Measurements from ENCODE around the gene FBXL17. TPM values are rescaled to one million over a fixed set of nuclear protein-coding genes. Genes with fewer than 3 reads are reported as not detected.

The FBXL17 gene
- total and polyA plus RNA-seq, 2 donors (not counting 1 experiment from before 2014, with no cell fraction given), result 7.3 to 40.3 TPM

GRCh38 chr5:107893642-107894041 lies 488.3 kb downstream of the FBXL17 start:
- Histone ChIP-seq H4K20me1 (ENCODE audit: control insufficient read depth, insufficient read depth, low read length, poor library complexity, severe bottlenecking) (no peaks in the 10 kb centered on the region), H3K27ac (ENCODE audit: low read length in 2 of 2) (no peak overlapping the region), H2AFZ (ENCODE audit: insufficient read depth, low read depth, low read length, poor library complexity, severe bottlenecking) (no peak overlapping the region), H3K4me1 (ENCODE audit: control insufficient read depth in 2 of 2, insufficient read depth in 2 of 2, low read length in 2 of 2) (no peaks in the 10 kb centered on the region), H3K4me2 (replicated peaks; ENCODE audit: low read depth, low read length, poor library complexity, severe bottlenecking) (no peak overlapping the region), H3K9me3 (ENCODE audit: control extremely low read depth in 1 of 3, control insufficient read depth in 2 of 3, insufficient read depth in 1 of 3, low read length in 2 of 3) (no peaks in the 10 kb centered on the region), H3K9ac (ENCODE audit: low read length) (no peak overlapping the region), H3K27me3 (replicated peaks in 1 of 4; ENCODE audit: control extremely low read depth in 1 of 4, control insufficient read depth in 3 of 4, insufficient read depth in 4 of 4, low read length in 3 of 4) (no peaks in the 10 kb centered on the region), H3K36me3 (replicated peaks in 1 of 2; ENCODE audit: control extremely low read depth in 1 of 2, control insufficient read depth in 1 of 2, extremely low read depth in 1 of 2, insufficient read depth in 2 of 2, low read length in 1 of 2) (no peaks in the 10 kb centered on the region), H3K4me3 (ENCODE audit: control extremely low read depth in 1 of 5, extremely low read depth in 1 of 5, insufficient read depth in 1 of 5, low read depth in 2 of 5, low read length in 4 of 5) (no peak overlapping the region), H3K79me2 (ENCODE audit: control insufficient read depth, insufficient read depth, low read length) (no peaks in the 10 kb centered on the region)
- DNase-seq, result no peak
- no peak overlapping the region for H3K4me3 Mint-ChIP-seq
- POLR2A ChIA-PET, result no interaction called here
- intact Hi-C loops (cut with micrococcal nuclease), result no loop called here
- ATAC-seq (ENCODE audit: low read depth), result no peak
- CTCF ChIA-PET, result no interaction called here
- H3K9me3 Mint-ChIP-seq (ENCODE audit: insufficient read depth), result no peaks in the 10 kb centered on the region
- no peaks in the 10 kb centered on the region for H3K27me3 Mint-ChIP-seq
- H3K4me1 Mint-ChIP-seq, result no peaks in the 10 kb centered on the region
- TF ChIP-seq EZH2 (IDR thresholded peaks at IDR 0.05; ENCODE audit: borderline replicate concordance, insufficient read depth, low read depth, low read length, poor library complexity, severe bottlenecking), result no peak
- no peak for TF ChIP-seq CTCF (IDR thresholded peaks at IDR 0.05)
- H3K27ac Mint-ChIP-seq, result no peak overlapping the region
- no CpG with 5 or more reads among the region's 4 CpGs for WGBS (ENCODE audit: insufficient coverage)

GRCh38 chr5:107889387-107889786 lies 492.5 kb downstream of the FBXL17 start:
- H3K4me2 ChIP-seq (replicated peaks; ENCODE audit: low read depth, low read length, poor library complexity, severe bottlenecking), result no peak overlapping the region
- H3K4me3 ChIP-seq (ENCODE audit: control extremely low read depth in 1 of 5, extremely low read depth in 1 of 5, insufficient read depth in 1 of 5, low read depth in 2 of 5, low read length in 4 of 5), result no peak overlapping the region
- Mint-ChIP-seq H3K27me3 (no peaks in the 10 kb centered on the region), H3K9me3 (ENCODE audit: insufficient read depth) (no peaks in the 10 kb centered on the region), H3K4me1 (no peaks in the 10 kb centered on the region), H3K4me3 (no peak overlapping the region), H3K27ac (no peak overlapping the region)
- H3K27me3 ChIP-seq (replicated peaks in 1 of 4; ENCODE audit: control extremely low read depth in 1 of 4, control insufficient read depth in 3 of 4, insufficient read depth in 4 of 4, low read length in 3 of 4), result no peaks in the 10 kb centered on the region
- TF ChIP-seq CTCF (IDR thresholded peaks at IDR 0.05), result no peak
- DNase-seq (no peak), ATAC-seq (ENCODE audit: low read depth) (no peak)
- H2AFZ ChIP-seq (ENCODE audit: insufficient read depth, low read depth, low read length, poor library complexity, severe bottlenecking), result no peak overlapping the region
- whole genome bisulfite sequencing (ENCODE audit: insufficient coverage), result 77% methylated on average over 2 of the region's 3 CpGs
- H3K9ac ChIP-seq (ENCODE audit: low read length), result no peak overlapping the region
- CTCF ChIA-PET, result no interaction called here
- intact Hi-C loops (cut with micrococcal nuclease), result no loop called here
- no peaks in the 10 kb centered on the region for H3K36me3 ChIP-seq (replicated peaks in 1 of 2; ENCODE audit: control extremely low read depth in 1 of 2, control insufficient read depth in 1 of 2, extremely low read depth in 1 of 2, insufficient read depth in 2 of 2, low read length in 1 of 2)
- H3K79me2 ChIP-seq (ENCODE audit: control insufficient read depth, insufficient read depth, low read length), result no peaks in the 10 kb centered on the region
- no peaks in the 10 kb centered on the region for H4K20me1 ChIP-seq (ENCODE audit: control insufficient read depth, insufficient read depth, low read length, poor library complexity, severe bottlenecking)
- POLR2A ChIA-PET, result no interaction called here
- no peaks in the 10 kb centered on the region for H3K9me3 ChIP-seq (ENCODE audit: control extremely low read depth in 1 of 3, control insufficient read depth in 2 of 3, insufficient read depth in 1 of 3, low read length in 2 of 3)
- H3K27ac ChIP-seq (ENCODE audit: low read length in 2 of 2), result no peak overlapping the region
- H3K4me1 ChIP-seq (ENCODE audit: control insufficient read depth in 2 of 2, insufficient read depth in 2 of 2, low read length in 2 of 2), result no peaks in the 10 kb centered on the region
